ENCODE measurements around the gene LMOD3. TPM values are rescaled to one million over a fixed set of nuclear protein-coding genes. Genes with fewer than 3 reads are reported as not detected.

The LMOD3 gene
- polyA plus RNA-seq, 3 donors, result not detected

DNA sequence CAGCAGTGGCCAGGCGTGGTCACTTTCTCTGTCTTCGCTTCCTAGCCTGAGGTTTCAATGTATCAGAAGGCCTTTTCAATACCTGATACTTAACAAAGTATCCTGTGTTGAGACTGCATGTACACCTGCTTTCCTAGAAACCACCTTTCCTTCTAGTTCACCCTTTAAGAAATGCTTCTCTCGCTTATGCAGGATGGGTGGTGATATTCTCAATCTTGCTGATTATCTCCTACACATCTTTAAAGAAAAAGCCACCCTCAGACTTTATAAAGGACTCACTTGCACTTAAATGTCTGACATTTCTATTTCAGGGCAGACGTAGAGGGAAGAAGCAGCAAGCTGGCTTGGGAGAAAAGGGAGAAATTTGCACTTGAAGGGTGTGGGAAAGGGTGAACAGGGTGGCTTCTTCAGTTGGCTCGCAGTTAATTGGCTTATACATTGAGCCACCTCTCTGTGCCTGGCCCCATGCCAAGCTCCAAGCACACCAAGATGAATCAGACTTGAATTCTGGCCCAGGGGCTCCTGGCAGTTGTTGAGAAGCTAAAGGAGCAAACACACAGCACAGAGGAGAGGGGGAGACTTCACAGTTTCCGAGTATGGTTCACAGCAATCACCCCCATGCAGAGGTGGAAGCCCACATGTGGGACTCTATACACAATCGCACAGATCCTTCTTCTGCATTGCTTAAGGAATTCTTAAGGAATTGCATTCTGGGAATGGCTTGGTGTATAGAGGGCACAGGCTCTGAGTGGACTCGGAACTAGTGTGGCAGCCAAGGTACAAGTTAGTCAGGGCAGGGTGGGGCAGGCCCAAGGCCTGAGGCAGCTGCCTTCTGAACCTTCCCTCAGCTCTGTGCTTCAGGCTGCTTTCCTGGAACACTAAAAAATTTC lies 36.3 kb downstream of the LMOD3 start:
- Histone ChIP-seq H3K27ac (ENCODE audit: low read depth in 1 of 2, low read length in 2 of 2) (peak overlapping the region; percentile 80 to 94), H3K4me2 (replicated peaks; ENCODE audit: extremely low read depth, low read length, poor library complexity, severe bottlenecking) (peak overlapping the region; percentile 94), H3K4me3 (replicated peaks in 1 of 3; ENCODE audit: low read depth in 2 of 3, low read length in 3 of 3) (peak overlapping the region; percentile 75 to 93 (median 91)), H3K9ac (ENCODE audit: insufficient read depth, low read length, poor library complexity, severe bottlenecking) (peak overlapping the region; percentile 78), H3K4me1 (ENCODE audit: control insufficient read depth in 1 of 2, insufficient read depth in 2 of 2, low read length in 2 of 2) (peaks cover 82 to 86% of the 10 kb centered on the region in 2 donors), H2AFZ (ENCODE audit: insufficient read depth, low read depth, low read length, poor library complexity, severe bottlenecking) (peak overlapping the region; percentile 88), H3K79me2 (ENCODE audit: insufficient read depth, low read length) (peaks cover 69% of the 10 kb centered on the region), H4K20me1 (ENCODE audit: insufficient read depth, low read length) (peaks cover 48% of the 10 kb centered on the region), H3K9me3 (replicated peaks in 1 of 2; ENCODE audit: control insufficient read depth in 1 of 2, insufficient read depth in 1 of 2, low read length in 2 of 2) (no peaks in the 10 kb centered on the region), H3K27me3 (ENCODE audit: control insufficient read depth in 2 of 2, insufficient read depth in 2 of 2, low read length in 2 of 2) (no peaks in the 10 kb centered on the region), H3K36me3 (replicated peaks in 1 of 2; ENCODE audit: control insufficient read depth in 1 of 2, insufficient read depth in 2 of 2, low read length in 2 of 2) (peaks cover 7 to 24% of the 10 kb centered on the region in 2 donors)
- intact Hi-C loops (cut with micrococcal nuclease), result loop anchor here (5.0 to 10.0 kb wide), 2 partner anchors 34 to 1979 kb away; partner anchors contain the start of gene TMF1 (in 1 of the 2)
- WGBS (ENCODE audit: insufficient coverage), result 0% methylated on average over 1 of the region's 8 CpGs
- DNase-seq, result peak; percentile 50 to 77 (median 67)
- TF ChIP-seq, protein P1, sequence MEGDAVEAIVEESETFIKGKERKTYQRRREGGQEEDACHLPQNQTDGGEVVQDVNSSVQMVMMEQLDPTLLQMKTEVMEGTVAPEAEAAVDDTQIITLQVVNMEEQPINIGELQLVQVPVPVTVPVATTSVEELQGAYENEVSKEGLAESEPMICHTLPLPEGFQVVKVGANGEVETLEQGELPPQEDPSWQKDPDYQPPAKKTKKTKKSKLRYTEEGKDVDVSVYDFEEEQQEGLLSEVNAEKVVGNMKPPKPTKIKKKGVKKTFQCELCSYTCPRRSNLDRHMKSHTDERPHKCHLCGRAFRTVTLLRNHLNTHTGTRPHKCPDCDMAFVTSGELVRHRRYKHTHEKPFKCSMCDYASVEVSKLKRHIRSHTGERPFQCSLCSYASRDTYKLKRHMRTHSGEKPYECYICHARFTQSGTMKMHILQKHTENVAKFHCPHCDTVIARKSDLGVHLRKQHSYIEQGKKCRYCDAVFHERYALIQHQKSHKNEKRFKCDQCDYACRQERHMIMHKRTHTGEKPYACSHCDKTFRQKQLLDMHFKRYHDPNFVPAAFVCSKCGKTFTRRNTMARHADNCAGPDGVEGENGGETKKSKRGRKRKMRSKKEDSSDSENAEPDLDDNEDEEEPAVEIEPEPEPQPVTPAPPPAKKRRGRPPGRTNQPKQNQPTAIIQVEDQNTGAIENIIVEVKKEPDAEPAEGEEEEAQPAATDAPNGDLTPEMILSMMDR (IDR thresholded peaks at IDR 0.05), result no peak
- Mint-ChIP-seq H3K9me3 (no peaks in the 10 kb centered on the region), H3K36me3 (peaks cover 9 to 18% of the 10 kb centered on the region in 2 donors), H3K27ac (peak overlapping the region; percentile 97 to 100 (median 99)), H3K27me3 (ENCODE audit: low read depth in 3 of 3) (no peaks in the 10 kb centered on the region), H3K4me3 (peak overlapping the region; percentile 91 to 96), H3K4me1 (peaks cover 75% of the 10 kb centered on the region)

DNA sequence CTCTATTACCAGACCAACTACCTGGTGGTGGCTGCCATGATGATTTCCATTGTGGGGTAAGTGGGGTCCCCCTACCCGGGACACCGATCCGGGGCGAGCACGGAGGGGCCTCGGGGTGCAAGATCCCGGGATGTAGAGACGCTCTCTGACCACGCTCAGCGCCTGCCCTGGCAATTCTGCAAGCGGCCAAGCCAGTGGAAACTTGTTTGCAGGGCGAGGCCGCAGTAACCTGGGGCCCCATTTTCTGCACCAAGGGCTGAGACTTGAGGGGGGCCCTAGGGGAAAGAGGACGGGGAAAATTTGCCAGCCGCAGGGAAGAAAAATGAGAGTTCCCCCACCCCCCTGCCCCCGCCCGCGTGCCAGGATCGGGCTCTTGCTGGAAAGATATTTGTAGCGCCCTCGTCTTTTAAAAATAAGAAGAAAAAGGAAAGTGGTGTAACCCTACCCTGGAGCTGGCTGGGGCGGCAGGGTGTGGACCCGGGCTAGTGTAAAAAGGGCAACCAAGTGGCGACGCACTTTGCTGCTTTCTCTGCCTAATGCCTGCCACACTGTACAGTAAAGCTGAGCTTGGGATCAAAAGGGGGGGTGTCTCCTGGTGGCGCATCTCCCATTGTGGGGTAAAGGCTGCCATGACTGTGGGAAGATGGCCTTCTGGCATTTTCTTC lies 37.1 kb downstream of the LMOD3 start:
- H3K4me1 Mint-ChIP-seq, result peaks cover 70% of the 10 kb centered on the region
- H4K20me1 ChIP-seq (ENCODE audit: insufficient read depth, low read length), result peaks cover 40% of the 10 kb centered on the region
- peak overlapping the region; percentile 78 for H3K9ac ChIP-seq (ENCODE audit: insufficient read depth, low read length, poor library complexity, severe bottlenecking)
- peaks cover 4 to 17% of the 10 kb centered on the region in 2 donors for H3K36me3 ChIP-seq (replicated peaks in 1 of 2; ENCODE audit: control insufficient read depth in 1 of 2, insufficient read depth in 2 of 2, low read length in 2 of 2)
- H3K9me3 Mint-ChIP-seq, result no peaks in the 10 kb centered on the region
- peak overlapping the region; percentile 94 for H3K4me2 ChIP-seq (replicated peaks; ENCODE audit: extremely low read depth, low read length, poor library complexity, severe bottlenecking)
- H3K27me3 ChIP-seq (ENCODE audit: control insufficient read depth in 2 of 2, insufficient read depth in 2 of 2, low read length in 2 of 2), result no peaks in the 10 kb centered on the region
- peaks cover 78 to 85% of the 10 kb centered on the region in 2 donors for H3K4me1 ChIP-seq (ENCODE audit: control insufficient read depth in 1 of 2, insufficient read depth in 2 of 2, low read length in 2 of 2)
- intact Hi-C loops (cut with micrococcal nuclease), result loop anchor here (5.0 to 10.0 kb wide), 2 partner anchors 33 to 1980 kb away; partner anchors contain the start of gene TMF1 (in 1 of the 2)
- no peaks in the 10 kb centered on the region for H3K27me3 Mint-ChIP-seq (ENCODE audit: low read depth in 3 of 3)
- WGBS (ENCODE audit: insufficient coverage), result 0% methylated on average over 16 of the region's 26 CpGs
- H2AFZ ChIP-seq (ENCODE audit: insufficient read depth, low read depth, low read length, poor library complexity, severe bottlenecking), result peak overlapping the region; percentile 88
- peak overlapping the region; percentile 80 to 94 for H3K27ac ChIP-seq (ENCODE audit: low read depth in 1 of 2, low read length in 2 of 2)
- H3K9me3 ChIP-seq (replicated peaks in 1 of 2; ENCODE audit: control insufficient read depth in 1 of 2, insufficient read depth in 1 of 2, low read length in 2 of 2), result no peaks in the 10 kb centered on the region
- peak overlapping the region; percentile 75 to 93 (median 91) for H3K4me3 ChIP-seq (replicated peaks in 1 of 3; ENCODE audit: low read depth in 2 of 3, low read length in 3 of 3)
- peak overlapping the region; percentile 91 to 96 for H3K4me3 Mint-ChIP-seq
- DNase-seq, result peak in 1 of 3 donors; percentile 19
- peak overlapping the region; percentile 97 to 100 (median 99) for H3K27ac Mint-ChIP-seq
- H3K79me2 ChIP-seq (ENCODE audit: insufficient read depth, low read length), result peaks cover 68% of the 10 kb centered on the region
- peaks cover 5 to 11% of the 10 kb centered on the region in 2 donors for H3K36me3 Mint-ChIP-seq
- TF ChIP-seq, protein P1 (IDR thresholded peaks at IDR 0.05), result no peak
